GM21529 (cell line): ENCODE results near the gene MYO1B.

Source experiments
- ATAC-seq: cut with Tn5 transposase; IDR thresholded peaks from one replicate; pipeline ENCODE4 v1.9.1; 2021; ENCODE audit not compliant: unreplicated experiment

MYO1B gene

GRCh38 chr2:191355170-191355758, 110.1 kb downstream of the MYO1B start:
- ATAC-seq, result no peak

- ATAC-seq, result no peak
Measured at GRCh38 chr2:191357678-191358077, 112.5 kb downstream of the MYO1B start.

- no peak for ATAC-seq
Measured at GRCh38 chr2:191358325-191359025, 113.3 kb downstream of the MYO1B start.

GRCh38 chr2:191359133-191359532, 113.9 kb downstream of the MYO1B start:
- ATAC-seq, result no peak

- ATAC-seq, result no peak
Measured at GRCh38 chr2:191360918-191361317, 115.7 kb downstream of the MYO1B start.

- ATAC-seq, result no peak
Measured at GRCh38 chr2:191362841-191363240, 117.6 kb downstream of the MYO1B start.

- ATAC-seq, result no peak
Measured at GRCh38 chr2:191363267-191363666, 118.1 kb downstream of the MYO1B start.

GRCh38 chr2:191365089-191365488, 119.9 kb downstream of the MYO1B start:
- ATAC-seq, result no peak

- no peak for ATAC-seq
Measured at GRCh38 chr2:191366199-191366598, 121.0 kb downstream of the MYO1B start.

- ATAC-seq, result no peak
Measured at GRCh38 chr2:191369034-191369433, 123.8 kb downstream of the MYO1B start.

GRCh38 chr2:191374366-191374765, 129.2 kb downstream of the MYO1B start:
- ATAC-seq, result no peak

- ATAC-seq, result no peak
Measured at GRCh38 chr2:191374939-191375338, 129.7 kb downstream of the MYO1B start.

GRCh38 chr2:191376981-191377629, 131.9 kb downstream of the MYO1B start:
- ATAC-seq, result peak; percentile 93

- ATAC-seq, result no peak
Measured at GRCh38 chr2:191379375-191379774, 134.2 kb downstream of the MYO1B start.

GRCh38 chr2:191382801-191383200, 137.6 kb downstream of the MYO1B start:
- ATAC-seq, result no peak

GRCh38 chr2:191383486-191383885, 138.3 kb downstream of the MYO1B start:
- no peak for ATAC-seq

GRCh38 chr2:191384829-191385228, 139.6 kb downstream of the MYO1B start:
- ATAC-seq, result no peak

GRCh38 chr2:191385416-191386160, 140.4 kb downstream of the MYO1B start:
- peak; percentile 91 for ATAC-seq

GRCh38 chr2:191386938-191387536, 141.8 kb downstream of the MYO1B start:
- no peak for ATAC-seq

- ATAC-seq, result no peak
Measured at GRCh38 chr2:191389288-191389687, 144.1 kb downstream of the MYO1B start.

- ATAC-seq, result no peak
Measured at GRCh38 chr2:191391171-191391570, 146.0 kb downstream of the MYO1B start.
